ENCODE data around the gene COL4A6.
A peak's percentile ranks its signal among the peaks of the same experiment; 100 is the strongest.

Gene COL4A6

DNA sequence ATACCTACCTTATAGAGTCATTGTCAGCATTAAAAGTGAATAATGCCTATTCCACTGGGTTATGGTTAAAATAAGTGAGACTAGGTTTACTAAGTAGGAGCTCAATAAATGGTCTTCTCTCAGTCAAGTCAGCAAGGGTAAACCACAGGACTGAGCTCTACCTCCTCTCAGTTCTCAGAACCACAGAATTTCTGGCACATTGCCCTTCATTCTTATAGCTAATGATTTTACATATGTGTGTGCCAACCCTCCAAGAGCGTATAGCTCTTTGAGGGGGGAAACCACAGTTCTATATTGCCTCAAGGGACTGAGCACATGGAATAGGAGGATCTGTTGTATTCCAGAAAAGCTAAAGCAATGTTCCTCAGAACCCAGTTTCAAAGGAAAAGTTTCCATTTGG is 221.8 kb downstream of the COL4A6 start:
- peak; percentile 68 for DNase-seq

DNA sequence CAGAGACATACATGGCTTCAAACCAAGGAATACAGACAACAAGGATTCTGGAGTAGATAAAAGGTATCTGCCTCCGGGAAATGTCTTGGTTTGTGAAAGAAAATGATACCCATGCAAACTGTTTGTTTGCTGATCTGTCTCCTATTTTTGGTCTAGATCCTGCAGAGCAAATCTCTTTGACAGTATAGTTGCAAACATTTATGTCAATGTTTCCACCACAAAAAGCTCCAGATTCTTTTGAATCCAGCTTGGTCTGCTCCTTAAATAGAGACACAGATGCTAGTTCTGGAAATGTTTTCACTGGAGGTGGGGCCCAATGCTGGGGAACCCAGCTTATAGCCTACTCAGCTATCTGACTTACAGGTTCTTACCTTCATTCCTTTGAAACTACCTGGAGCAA is 226.9 kb downstream of the COL4A6 start:
- no peak for DNase-seq

DNA sequence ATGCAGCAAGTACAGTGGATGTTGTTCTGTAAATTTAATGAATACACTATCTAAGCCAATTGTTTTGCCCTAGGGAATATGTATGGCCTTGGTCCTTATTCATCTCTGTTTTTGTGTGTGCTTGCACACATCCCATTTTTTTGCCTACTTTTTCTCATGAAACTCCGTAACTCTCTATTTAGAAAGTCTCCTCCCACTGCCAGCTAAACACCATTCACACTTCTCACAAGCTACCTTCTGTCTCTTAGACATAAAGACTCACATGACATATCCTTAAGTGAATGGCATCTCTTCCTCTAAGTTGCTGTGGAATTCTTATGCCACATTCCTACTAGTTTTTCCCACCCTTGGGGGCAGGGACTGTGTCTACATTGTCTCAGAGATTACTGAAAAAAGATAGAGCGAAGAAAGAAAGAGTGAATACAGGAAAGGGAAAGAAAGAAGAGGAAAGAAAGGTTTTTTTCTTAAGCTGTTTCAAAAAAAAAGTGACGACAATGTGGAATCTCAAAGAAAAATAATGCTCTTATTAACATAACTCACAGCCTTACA is 229.1 kb downstream of the COL4A6 start:
- no peak for DNase-seq

DNA sequence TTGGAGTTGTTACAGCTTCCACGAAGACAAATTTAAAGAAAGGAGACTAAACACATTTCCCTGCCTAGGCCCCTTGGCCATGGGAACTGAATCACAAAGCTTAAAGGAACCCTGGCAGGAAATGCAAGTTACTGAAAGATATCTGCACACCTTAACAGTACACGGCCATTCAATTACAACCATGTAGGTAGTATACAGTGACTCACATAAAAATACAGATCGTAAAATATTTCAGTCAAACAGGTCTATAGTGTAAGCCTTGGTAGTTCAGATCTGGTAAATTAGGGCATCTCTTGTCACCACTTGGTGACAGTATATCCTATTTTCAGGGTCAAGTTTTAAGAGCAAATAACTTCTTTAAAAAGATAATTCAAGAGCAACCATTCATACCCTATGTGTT is 234.7 kb downstream of the COL4A6 start:
- DNase-seq: no peak

GRCh38 chrX:108199691-108200090 is 238.5 kb downstream of the COL4A6 start:
- DNase-seq: peak; percentile 33

DNA sequence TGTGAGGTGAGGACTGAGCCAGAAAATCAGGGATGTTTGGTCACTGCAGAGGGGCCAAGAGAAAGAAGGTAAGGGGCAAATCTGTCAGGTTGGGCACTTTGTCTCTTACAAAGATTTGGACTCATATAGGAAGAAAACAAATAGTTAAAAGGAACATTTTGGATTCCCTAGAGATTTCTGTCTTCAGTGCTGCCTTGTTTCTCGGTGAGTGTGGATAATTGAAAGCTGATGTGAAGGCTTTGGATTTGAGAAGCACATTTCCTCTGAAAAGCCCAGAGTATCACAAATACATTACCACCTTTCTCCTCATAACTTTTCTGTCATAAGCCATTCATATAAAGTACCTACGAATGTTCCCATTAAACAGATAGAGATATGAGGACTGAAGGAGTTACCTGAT is 239.2 kb downstream of the COL4A6 start:
- no peak for DNase-seq

- DNase-seq: no peak
Measured at GRCh38 chrX:108198420-108198819, 239.8 kb downstream of the COL4A6 start.

DNA sequence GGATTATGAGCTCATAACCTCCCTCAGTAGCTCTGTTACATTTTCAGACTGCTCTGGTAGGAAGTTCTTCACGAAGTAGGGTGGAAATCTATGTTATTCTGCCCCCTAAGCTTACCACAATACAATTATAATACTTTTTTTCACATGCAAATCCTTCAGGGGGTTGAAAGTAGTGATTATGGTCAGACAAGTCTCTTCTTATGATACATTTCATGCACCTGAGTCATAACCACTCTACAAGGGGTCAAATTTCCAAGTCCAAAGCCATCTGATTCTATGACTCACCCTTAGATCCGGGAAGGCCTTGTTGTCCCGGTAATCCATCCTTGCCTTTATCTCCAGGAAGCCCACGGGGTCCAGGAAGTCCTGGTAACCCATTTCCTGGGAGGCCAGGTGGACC is 251.4 kb downstream of the COL4A6 start:
- peak; percentile 70 for DNase-seq

DNA sequence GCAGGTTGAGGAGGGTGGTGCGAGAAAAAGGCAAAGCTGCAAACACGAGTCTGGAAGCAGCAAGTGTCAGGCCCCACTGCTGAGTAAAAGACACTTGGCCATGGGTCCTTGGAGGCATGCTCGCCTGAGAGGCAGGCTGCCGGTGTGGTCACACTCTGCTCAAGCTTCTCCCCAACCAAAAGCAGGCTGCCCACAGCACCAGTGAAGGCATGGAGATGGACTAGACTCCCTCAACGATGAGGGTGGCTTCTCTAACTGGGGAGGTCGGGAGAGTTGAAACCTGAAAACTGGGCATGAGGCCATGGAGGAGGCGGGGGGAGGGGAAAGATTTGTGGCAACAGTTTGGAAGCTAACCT is 260.1 kb downstream of the COL4A6 start:
- no peak for DNase-seq

DNA sequence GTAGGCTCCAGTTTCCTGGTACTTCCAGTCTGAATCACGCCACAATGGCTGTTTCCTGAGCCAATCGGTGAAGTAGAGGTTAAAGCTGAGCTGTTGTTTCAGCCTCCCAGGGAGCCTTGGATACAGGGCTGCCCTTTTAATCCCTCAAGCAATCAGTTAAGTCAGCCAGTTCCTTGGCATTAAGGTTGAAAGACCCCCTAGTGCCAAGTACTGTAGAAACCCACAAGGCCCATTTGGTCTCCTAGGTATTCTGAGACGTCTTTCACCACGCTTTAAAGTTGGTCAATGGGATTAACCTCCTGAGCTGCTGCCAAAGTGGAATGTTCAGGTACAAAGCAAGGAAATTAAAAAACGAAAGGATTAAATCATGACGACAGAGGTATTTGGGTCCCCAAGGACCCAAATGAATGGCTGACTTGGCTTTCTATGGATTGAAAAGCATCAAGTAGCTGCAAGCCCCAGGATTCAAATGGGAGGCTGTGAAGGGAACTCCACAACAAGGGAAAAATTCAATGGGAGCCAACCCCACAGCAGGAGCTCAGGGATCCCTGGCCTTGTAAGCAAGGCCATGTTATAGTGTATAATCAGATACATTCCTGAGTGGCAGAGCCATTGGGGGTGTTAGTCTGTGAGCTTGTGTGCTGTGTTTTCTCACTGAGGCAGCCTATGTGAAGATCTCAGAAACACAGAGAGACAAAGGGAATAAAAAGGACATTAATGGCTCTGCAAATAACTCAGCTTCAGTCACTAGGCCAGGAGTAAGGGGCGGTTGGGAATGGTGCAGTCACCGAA is 260.7 kb downstream of the COL4A6 start:
- peak; percentile 2 for DNase-seq

DNA sequence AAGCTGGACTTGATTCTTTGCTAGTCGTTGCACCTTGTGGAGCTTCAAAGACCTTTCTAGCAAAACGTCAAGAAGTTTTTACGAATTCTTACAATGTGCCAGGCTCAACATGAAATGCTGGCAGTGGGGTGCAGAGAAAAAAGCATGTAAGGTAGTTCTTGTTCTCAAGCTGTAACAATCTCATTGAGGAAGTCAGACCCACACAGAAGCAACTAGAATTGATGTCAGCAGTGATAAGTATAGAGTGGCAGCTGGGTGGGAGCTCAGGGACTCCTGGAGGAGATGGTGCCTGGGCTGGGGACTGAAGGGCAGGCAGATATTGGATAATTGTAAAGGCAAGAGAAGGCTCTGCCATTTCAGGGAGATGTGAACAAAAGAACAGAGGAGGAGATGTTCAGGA is 264.3 kb downstream of the COL4A6 start:
- DNase-seq: no peak

DNA sequence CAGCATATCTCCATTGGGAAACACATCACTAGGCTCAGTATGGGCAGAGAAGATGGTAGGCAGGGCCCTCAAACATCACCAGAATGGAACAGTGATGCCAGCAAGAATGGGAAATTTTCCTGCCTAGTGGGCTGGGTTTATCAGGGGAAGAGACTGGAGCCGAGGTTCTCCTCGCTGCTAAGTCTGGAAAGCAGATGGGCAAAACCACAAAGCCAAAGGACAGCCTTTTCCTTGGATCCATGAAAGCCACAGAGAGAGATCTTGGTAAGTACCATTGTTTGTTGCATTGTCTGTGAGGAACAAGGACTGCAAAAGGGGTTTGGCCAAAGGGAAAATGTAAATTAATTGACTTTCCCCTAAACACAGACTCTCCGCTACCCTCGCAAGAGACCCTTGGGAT is 266.6 kb downstream of the COL4A6 start:
- DNase-seq: no peak

- no peak for DNase-seq
Measured at GRCh38 chrX:108169768-108170167, 268.5 kb downstream of the COL4A6 start.

DNA sequence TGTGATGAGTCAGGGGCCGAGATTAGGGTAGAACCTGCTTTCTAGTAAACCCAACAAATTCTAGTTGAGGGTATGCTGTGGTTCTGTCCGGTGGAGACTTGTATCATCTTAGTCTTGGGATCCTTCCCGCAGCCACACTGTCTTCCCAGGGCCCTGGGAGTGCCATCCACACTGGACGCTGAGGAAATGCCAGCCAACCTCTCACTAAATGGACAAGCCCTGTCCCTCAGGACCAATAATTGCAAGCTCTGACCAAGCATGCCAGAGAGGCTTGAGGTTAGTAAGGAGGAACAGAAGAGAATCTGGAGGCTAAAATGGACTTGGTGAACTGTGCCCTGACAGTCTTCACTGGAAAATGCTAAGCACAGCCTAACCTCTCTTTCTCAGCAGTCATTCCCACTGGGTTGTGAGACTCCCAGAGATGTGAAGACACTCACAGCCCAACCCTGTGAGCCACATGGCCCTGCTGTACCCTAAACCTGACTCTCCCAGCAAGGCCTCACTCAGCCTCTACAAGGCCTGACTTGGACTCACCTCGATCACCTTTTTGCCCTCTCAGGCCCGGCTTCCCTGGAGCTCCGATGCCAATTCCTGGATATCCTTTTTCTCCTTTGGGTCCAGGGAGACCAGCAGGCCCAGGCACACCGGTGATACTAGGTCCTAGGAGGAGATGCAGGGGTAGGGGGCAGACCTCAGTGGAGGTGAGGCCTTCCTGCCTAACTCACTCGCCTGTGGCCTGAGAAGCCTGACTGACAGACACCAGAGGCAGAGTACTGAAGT is 269.1 kb downstream of the COL4A6 start:
- DNase-seq: no peak

DNA sequence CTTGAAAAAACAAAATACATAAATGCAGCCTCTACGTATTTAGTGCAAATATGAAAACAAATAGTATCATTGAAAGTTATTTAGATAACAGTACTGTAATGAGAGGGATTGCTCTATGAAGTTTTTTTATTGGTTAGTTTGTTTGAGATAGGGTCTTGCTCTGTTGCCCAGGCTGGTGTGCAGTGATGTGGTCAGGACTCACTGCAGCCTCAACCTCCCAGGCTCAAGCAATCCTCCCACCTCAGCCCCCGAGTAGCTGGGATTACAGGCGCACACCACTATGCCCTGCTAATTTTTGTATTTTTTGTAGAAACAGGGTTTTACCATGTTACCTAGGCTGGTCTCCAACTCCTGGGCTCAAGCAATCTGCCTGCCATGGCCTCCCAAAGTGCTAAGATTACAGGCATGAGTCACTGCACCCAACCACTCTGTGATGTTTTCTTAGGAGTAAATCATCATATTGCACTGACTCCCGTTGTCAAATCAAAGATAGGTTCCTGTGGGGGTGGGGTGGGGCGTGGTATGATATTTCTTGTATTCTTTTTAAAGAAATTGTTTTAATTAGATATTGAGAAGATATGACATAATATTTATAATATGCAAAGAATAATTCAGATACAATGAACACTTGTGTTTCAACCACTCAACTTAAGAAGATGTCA is 270.9 kb downstream of the COL4A6 start:
- DNase-seq: peak; percentile 56

DNA sequence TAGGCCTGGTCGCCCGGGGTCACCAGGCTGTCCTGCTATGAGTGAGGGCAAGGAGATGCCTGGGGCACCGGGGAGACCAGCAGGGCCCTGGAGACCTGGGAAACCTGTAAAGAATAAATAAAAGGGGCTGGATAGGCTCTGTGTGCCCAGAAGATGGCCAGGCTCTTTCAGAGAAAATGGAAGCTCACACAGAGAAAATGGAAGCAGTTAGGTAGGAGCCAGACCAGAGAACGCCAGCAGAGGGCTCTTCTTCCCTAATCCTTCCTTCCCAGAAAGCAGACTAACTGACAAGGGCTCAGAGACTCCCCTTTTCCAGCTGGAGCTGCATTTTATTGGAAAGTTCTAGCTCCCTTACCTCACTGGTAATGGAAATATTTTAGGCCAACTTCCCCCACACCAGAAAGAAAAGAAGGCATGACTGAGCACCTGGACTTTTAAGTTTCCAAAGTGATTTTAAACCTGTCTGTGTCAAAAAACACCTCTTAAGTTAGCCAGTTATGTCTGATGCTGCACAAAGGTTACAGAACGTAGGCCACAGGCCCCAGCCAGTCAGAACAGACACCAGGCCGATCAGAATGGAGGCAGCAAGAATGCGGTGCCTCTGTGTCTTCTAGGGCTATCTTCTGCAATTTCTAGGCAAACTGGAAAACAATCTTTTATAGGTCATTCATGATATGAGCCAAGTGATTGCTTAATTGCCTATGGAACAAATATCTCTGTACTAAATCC is 272.7 kb downstream of the COL4A6 start:
- peak; percentile 44 for DNase-seq

DNA sequence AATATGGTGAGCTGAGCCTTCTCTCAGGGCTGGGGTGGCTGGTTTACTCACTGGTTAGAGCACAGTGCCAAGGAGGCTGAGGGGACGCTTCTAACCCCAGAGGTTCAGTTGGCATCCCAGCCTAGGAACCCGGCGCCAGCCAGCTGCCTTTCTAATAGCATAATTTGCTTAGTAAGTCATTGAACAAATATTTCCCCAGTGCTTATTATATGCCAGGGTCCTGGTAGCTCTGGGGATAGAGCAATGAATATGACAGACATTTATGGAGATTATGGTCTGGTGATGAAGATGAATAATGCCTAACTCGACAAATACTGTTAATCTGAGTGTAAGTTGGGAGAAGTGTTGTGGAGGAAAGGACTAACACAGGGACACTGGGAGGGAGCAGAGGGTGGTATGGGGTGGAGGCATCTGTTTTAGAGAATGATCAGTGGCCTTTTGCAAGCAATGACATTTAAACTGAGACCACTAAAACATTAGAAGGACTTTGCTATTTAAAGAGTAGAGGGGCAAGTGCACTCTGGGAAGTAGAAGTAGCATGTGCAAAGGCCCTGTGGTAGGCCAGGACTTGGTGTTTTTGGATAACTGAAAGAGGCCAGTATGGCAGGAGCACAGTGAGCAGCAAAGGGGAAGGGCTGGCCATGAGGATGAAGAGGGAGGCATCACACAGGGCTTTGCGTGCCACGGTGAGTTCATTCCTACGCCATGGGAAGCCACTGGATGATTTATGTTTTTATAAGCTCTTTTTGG is 274.7 kb downstream of the COL4A6 start:
- DNase-seq: no peak

GRCh38 chrX:108162265-108162664 is 276.0 kb downstream of the COL4A6 start:
- DNase-seq: no peak

- DNase-seq: no peak
Measured at GRCh38 chrX:108160309-108160708, 277.9 kb downstream of the COL4A6 start.

- DNase-seq: no peak
Measured at GRCh38 chrX:108159028-108159670, 279.1 kb downstream of the COL4A6 start.

- DNase-seq: no peak
Measured at GRCh38 chrX:108157628-108158027, 280.6 kb downstream of the COL4A6 start.

Measured in fibroblast of skin of scalp (primary cell).